Heart right ventricle (tissue), 16 donors: Measurements from ENCODE around the gene BHMT2. TPM values are rescaled to one million over a fixed set of nuclear protein-coding genes. Genes with fewer than 3 reads are reported as not detected.

Experiments used
- ATAC-seq, 8 donors: fragments of 200-7000 bp; cut with Tn5 transposase; one replicate each; pipeline ENCODE4 v1.9.1; 2020; ENCODE audit warnings: mild to moderate bottlenecking in 8 of 8, moderate library complexity in 8 of 8, moderate number of reproducible peaks in 1 of 8
- DNase-seq, 2 donors: peaks; one replicate each; pipeline ENCODE4 v3.0.0-alpha.2; 2020
- H3K27ac ChIP-seq, 10 donors: fragments of 200-600 bp; sonication (generic) in 2 of 10; one replicate each; pipeline versions ENCODE4 v1.5.0 to v1.8.0; 2020 to 2022; ENCODE audit warnings: mild to moderate bottlenecking in 3 of 10
- H3K27me3 ChIP-seq, 7 donors: fragments of 200-600 bp; one replicate each; pipeline ENCODE4 v1.8.0; 2021 to 2022; ENCODE audit warnings: mild to moderate bottlenecking in 2 of 7
- H3K36me3 ChIP-seq, 9 donors: fragments of 200-600 bp; sonication (generic) in 1 of 9; one replicate each; pipeline versions ENCODE4 v1.5.0 to v1.8.0; 2020 to 2022; ENCODE audit warnings: mild to moderate bottlenecking in 2 of 9
- H3K4me1 ChIP-seq, 9 donors: fragments of 200-600 bp; sonication (generic) in 1 of 9; one replicate each; pipeline versions ENCODE4 v1.5.0 to v1.8.0; 2020 to 2022; ENCODE audit warnings: mild to moderate bottlenecking in 4 of 9
- H3K4me3 ChIP-seq, 10 donors: fragments of 200-600 bp; sonication (generic) in 2 of 10; one replicate each; pipeline versions ENCODE4 v1.5.0 to v1.8.0; 2020 to 2022; ENCODE audit warnings: mild to moderate bottlenecking in 7 of 10, moderate library complexity in 2 of 10
- H3K9me3 ChIP-seq, 11 donors: fragments of 200-600 bp in 10 of 11; sonication (generic) in 2 of 11; one replicate each; pipeline versions ENCODE4 v1.5.0 to v1.8.0; 2013 to 2022; ENCODE audit warnings: mild to moderate bottlenecking in 2 of 11, control low read depth in 1 of 11, moderate library complexity in 1 of 11
- WGBS, 2 donors: extraction: QIAGEN DNeasy Blood & Tissue Kit; methylation state at CpG; one replicate each; pipeline ENCODE4 v1.1.7; 2013; ENCODE audit warnings: inconsistent platforms in 1 of 2; 5-methylcytosine and 5-hydroxymethylcytosine counted together
- intact Hi-C, 10 donors: fragments of 100-400 bp; cut with DNase I; formaldehyde crosslinking; loops; one replicate each; pipeline versions ENCODE4 v1.11.1 to v1.14.2; 2022
- polyA plus RNA-seq, 2 donors: library from polyadenylated mRNA; stranded (reverse); fragments of 200-250 nt; gene quantifications; one replicate each; pipeline ENCODE4 v1.2.3, GENCODE V29; 2013
- total RNA-seq, 10 donors: library from RNA; stranded (reverse); fragmentation: NEBNext Ultra II Directional in 3 of 10; extraction: Animal tissue kit (Norgen Biotek cat#: 25700) in 3 of 10; gene quantifications; one replicate each; pipeline versions ENCODE4 v1.2.1 to v1.2.4, GENCODE V29; 2021 to 2023
- TF ChIP-seq, protein P1 (sequence below), 9 donors: fragments of 200-600 bp; sonication (generic) in 2 of 9; IDR thresholded peaks; one replicate each; pipeline versions ENCODE4 v1.5.0 to v1.8.0; 2021 to 2022; ENCODE audit warnings: antibody characterized with exemption in 9 of 9, mild to moderate bottlenecking in 5 of 9, moderate library complexity in 1 of 9
- donor health status: Arrhythmogenic right ventricular cardiomyopathy.
- donor health status: ischemic (EF 13 %, LVEDD 7.1; RV severe dilation, severe dysfunction).
- donor health status: healthy with polysubstance abuse.
- donor health status: DM: no; HTN: yes; CAD: no.
- donor health status: DM: no; HTN: no; CAD: no.
- donor health status: ischemic (EF 25% LVEDD 6.9; RV normal size, moderate dysfunction).
- donor health status: ischemic (EF 25% LVEDD 5.7; RV mildly dilated, moderate dysfunction).
- donor health status: healthy.
- donor health status: DM: yes; HTN: yes; CAD: no.
- donor health status: Ischemic cardiomyopathy.
- donor health status: ischemic (EF 35%, LVEDD 5.7; RV mildly dilated, moderate dysfunction).
- donor health status: nonischemic (EF 11% LVEDD 7.7; RV severe dilation, severe dysfunction).
- donor health status: DM: yes; HTN: yes; CAD: no.
- donor health status: PGD.
- donor health status: ischemic (EF 29% LVEDD 5.4; RV normal size, mild dysfunction).
- donor health status: nonischemic (EF 23%, LVEDD 6.1; RV moderate dilation, normal function).

Gene BHMT2
- total and polyA plus RNA-seq, 12 donors, result 1.2 to 19.6 (median 7.4) TPM

DNA sequence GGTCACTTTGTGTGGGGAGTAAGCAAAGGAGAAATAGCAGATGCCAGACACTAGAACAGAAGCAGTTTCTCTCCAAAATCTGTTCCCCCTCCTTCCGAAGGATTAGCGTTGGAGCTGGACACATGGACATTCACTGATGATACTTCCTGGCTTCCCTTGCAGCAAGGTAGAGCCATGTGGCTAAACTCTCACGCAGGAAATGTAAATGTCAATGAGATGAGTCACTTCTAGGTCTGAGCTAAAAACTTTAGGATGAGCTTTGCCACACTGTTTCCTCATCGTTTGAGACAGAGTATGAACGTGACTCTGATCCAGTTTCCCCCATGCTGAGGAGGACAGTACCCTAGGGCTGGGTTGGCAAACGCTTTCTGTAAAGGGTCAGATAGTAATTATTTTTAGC is 5.1 kb downstream of the BHMT2 start:
- Histone ChIP-seq H3K36me3 (peaks cover 0 to 1% (median 0%) of the 10 kb centered on the region in 9 donors), H3K4me3 (no peak overlapping the region), H3K27me3 (peaks cover 0 to 11% (median 8%) of the 10 kb centered on the region in 7 donors), H3K27ac (no peak overlapping the region), H3K4me1 (peaks cover 0 to 16% (median 9%) of the 10 kb centered on the region in 9 donors), H3K9me3 (peaks cover 0 to 18% (median 0%) of the 10 kb centered on the region in 11 donors)
- intact Hi-C loops, result no loop called here
- 70 to 74% methylated on average over 6 of the region's 6 CpGs for WGBS, 2 donors
- TF ChIP-seq, protein P1, sequence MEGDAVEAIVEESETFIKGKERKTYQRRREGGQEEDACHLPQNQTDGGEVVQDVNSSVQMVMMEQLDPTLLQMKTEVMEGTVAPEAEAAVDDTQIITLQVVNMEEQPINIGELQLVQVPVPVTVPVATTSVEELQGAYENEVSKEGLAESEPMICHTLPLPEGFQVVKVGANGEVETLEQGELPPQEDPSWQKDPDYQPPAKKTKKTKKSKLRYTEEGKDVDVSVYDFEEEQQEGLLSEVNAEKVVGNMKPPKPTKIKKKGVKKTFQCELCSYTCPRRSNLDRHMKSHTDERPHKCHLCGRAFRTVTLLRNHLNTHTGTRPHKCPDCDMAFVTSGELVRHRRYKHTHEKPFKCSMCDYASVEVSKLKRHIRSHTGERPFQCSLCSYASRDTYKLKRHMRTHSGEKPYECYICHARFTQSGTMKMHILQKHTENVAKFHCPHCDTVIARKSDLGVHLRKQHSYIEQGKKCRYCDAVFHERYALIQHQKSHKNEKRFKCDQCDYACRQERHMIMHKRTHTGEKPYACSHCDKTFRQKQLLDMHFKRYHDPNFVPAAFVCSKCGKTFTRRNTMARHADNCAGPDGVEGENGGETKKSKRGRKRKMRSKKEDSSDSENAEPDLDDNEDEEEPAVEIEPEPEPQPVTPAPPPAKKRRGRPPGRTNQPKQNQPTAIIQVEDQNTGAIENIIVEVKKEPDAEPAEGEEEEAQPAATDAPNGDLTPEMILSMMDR (IDR thresholded peaks at IDR 0.05), result no peak
- no peak for DNase-seq
- peak in 1 of 8 donors; percentile 25 for ATAC-seq

DNA sequence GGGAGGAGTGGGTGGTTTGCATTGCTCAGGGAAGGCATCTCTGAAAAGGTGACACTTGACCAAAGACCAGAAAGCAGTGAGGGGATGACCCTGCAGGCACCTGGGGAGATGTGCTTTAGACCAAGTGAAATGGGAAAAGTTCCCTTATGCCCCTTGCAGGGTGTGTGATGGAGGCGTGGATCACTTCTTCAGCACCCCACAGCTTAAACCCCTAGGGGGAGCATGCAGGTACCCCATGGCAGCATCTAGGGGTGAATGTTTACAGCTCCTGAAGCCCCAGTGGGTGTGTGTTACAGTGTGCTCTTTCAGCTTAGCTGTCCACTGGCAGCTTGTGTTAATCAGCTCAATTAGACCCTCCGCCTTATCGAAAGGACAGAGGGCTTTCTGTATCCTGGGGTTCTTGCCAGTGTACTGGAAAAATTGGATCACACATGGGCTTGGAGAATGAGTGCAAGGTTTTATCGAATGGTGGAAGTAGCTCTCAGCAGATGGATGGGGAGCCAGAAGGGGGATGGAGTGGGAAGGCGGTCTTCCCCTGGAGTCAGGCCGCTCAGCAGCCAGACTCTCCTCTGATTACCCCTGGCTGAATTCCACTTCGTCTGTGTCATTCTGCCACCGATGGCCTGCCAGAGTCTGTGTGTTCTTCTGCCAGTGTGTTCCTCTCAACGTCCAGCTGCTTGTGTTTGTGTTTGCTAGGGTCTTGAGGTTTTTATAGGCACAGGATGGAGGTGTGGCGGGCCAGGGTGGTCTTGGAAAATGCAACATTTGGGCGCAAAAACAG is 6.3 kb downstream of the BHMT2 start:
- TF ChIP-seq, protein P1 (IDR thresholded peaks at IDR 0.05), result no peak
- Histone ChIP-seq H3K9me3 (peaks cover 0 to 18% (median 0%) of the 10 kb centered on the region in 11 donors), H3K27ac (peak overlapping the region in 4 of 10 donors; percentile 8 to 41 (median 19)), H3K4me1 (peaks cover 0 to 14% (median 5%) of the 10 kb centered on the region in 9 donors), H3K4me3 (no peak overlapping the region), H3K27me3 (no peaks in the 10 kb centered on the region), H3K36me3 (peaks cover 0 to 10% (median 0%) of the 10 kb centered on the region in 9 donors)
- DNase-seq (peak; percentile 11 to 20), ATAC-seq (peak in 7 of 8 donors; percentile 9 to 88 (median 76))
- intact Hi-C loops, result no loop called here
- WGBS, 2 donors, result 67 to 84% methylated on average over 11 of the region's 11 CpGs

DNA sequence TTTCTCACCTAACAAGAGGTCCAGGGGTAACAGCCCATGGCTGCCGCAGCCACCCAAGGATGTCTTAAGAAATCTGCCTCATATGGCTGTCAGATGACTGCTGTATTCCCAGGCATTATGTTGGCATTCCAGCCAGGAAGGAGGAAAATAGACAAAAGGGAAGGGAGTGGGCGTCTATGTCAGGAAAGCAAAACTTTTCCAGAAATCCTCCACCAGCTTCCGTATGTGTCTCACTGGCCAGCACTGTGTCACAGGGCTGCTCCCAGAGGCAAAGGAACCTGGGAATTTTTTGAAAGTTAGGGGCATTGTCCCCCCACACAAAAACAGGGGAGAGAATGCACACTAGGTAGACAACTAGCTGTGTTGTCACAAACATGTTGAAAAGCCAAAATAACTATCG is 7.3 kb downstream of the BHMT2 start:
- Histone ChIP-seq H3K36me3 (peaks cover 0 to 10% (median 0%) of the 10 kb centered on the region in 9 donors), H3K27ac (peak overlapping the region in 1 of 10 donors; percentile 41), H3K9me3 (peaks cover 0 to 18% (median 0%) of the 10 kb centered on the region in 11 donors), H3K4me3 (no peak overlapping the region), H3K27me3 (no peaks in the 10 kb centered on the region), H3K4me1 (peaks cover 0 to 14% (median 5%) of the 10 kb centered on the region in 9 donors)
- 55 to 68% methylated on average over 4 of the region's 4 CpGs for WGBS, 2 donors
- TF ChIP-seq, protein P1 (IDR thresholded peaks at IDR 0.05), result no peak
- DNase-seq (no peak), ATAC-seq (peak in 2 of 8 donors; percentile 45 to 48)
- intact Hi-C loops, result no loop called here

DNA sequence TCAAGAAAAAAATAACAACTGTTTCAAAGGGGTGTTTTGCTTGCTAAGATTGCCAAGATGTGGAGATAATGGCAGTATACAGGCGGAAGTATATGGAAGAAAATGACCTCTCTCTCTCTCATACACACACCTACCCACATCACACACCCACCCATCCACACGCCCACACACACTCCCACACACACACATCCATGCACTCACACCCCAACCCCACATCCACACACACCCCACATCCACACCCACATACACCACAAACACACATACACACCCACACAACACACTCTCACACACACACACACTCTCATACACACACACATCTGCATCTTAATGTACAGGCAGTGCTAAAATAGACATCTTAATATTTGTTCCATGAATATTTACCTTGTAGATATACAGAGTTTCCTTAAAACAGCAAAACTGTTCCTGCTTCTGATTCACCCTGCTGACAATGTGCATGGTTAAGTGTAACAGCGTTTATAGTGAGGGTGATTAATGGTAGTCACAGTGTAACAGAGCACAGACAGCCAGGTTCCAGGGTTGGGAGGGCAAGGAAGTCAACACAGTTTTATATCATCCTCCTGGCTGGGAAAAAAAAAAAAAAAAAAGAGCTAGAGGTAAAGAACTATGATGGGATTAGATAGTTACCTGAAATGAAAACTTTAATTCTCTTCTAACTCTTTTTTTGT is 8.3 kb downstream of the BHMT2 start:
- ATAC-seq (no peak), DNase-seq (no peak)
- no peak overlapping the region for H3K4me3 ChIP-seq
- 74 to 77% methylated on average over 3 of the region's 3 CpGs for WGBS, 2 donors
- H3K27me3 ChIP-seq, result no peaks in the 10 kb centered on the region
- H3K36me3 ChIP-seq, result peaks cover 0 to 10% (median 0%) of the 10 kb centered on the region in 9 donors
- intact Hi-C loops, result no loop called here
- H3K9me3 ChIP-seq, result peaks cover 0 to 18% (median 0%) of the 10 kb centered on the region in 11 donors
- TF ChIP-seq, protein P1 (IDR thresholded peaks at IDR 0.05), result no peak
- H3K27ac ChIP-seq, result no peak overlapping the region
- peaks cover 0 to 14% (median 5%) of the 10 kb centered on the region in 9 donors for H3K4me1 ChIP-seq
